LNCAP (cell line): ENCODE measurements around the gene RTL10.

Source experiments
- CTCF ChIP-seq: fragments of 450-650 bp; IDR thresholded peaks from 2 replicates; pipeline ENCODE4 v1.5.1; 2017; ENCODE audit warnings: mild to moderate bottlenecking

RTL10 gene

GRCh38 chr22:19867617-19868016 is 12.9 kb upstream of the RTL10 start:
- no peak for TF ChIP-seq CTCF

- no peak for TF ChIP-seq CTCF
These were observed 12.0 kb upstream of the RTL10 start for GRCh38 chr22:19866665-19867009.

DNA sequence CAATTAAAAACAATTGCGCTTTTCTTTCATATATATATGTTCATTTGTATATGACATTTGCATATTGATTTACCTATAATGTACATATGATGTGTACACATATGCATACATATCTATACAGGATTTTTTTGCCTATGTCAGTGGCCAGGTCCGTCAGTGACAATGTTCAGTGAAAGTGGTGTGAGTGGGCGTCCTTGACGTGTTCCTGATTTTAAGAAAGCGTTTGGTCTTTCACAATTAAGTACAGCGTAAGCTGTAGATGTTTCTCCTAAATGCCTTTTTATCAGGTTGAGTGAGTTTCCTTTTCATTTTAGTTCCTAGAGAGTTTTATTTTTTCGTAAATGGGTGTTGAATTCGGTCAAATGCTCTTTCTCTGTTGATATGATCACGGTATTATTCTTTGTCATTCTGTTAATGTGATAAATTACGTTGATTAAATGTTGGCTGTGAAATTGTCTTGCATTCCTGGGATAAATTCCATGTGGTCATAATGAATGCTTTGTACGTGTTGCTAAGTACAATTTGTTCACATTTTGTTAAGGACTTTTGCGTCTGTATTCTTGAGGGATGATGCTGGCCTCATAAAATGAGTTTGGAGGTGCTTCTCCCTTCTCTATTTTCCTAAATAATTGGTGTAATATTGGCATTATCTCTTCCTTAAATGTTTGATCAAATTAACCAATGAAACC is 10.6 kb upstream of the RTL10 start:
- no peak for TF ChIP-seq CTCF

DNA sequence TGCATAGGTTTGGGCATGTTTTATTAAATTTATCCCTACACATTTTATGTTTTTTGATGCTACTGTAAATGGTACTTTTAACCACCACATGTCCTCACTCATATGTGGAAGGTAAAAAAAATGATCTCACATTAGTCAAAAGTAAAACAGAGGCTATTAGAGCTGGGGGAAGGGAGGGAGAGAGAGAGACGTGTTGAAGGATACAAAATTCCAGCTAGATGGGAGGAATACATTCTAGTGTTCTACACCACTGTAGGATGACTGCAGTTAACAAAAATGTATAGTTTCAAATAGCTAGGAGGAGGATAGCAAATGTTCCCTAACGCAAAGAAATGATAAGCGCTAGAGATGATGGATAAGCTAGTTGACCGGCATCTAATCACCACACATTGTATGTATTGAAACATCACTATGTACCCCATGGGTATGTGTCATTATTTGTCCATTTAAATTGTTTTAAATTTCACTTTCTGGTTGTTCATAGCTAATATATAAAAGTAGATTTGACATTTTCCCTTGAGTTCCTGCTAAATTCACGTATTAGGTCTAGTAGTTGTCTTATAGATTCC is 9.9 kb upstream of the RTL10 start:
- no peak for TF ChIP-seq CTCF

DNA sequence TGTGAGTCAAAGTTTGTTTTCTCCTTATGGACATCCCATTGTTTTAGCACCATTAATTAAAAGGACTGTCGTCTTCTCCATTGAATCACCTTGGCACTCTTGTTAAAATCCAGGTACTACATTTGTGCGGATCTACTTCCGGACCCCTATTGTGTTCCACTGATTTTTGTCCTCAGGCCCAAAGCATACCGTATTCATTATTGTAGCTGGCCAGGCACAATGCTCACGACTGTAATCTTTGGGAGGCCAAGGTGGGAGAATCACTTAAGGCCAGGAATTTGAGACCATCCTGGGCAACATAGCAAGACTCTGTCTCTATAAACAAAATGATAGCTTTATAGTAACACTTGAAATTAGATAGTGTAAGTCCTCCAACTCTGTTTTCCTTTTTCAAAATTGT is 8.9 kb upstream of the RTL10 start:
- no peak for TF ChIP-seq CTCF

- no peak for TF ChIP-seq CTCF
These were observed 8.1 kb upstream of the RTL10 start for GRCh38 chr22:19862619-19863246.

- TF ChIP-seq CTCF: no peak
These were observed 5.3 kb upstream of the RTL10 start for GRCh38 chr22:19859861-19860510.
